B cell (primary cell): ENCODE measurements around the gene KMT2A. TPM values are rescaled to one million over a fixed set of nuclear protein-coding genes. Genes with fewer than 3 reads are reported as not detected.
A peak's percentile ranks its signal among the peaks of the same experiment; 100 is the strongest.

Experiments
- ATAC-seq: fragments of 200-7000 bp; cut with Tn5 transposase; one replicate; pipeline ENCODE4 v1.10.0; 2021; ENCODE audit warnings: low read depth, mild to moderate bottlenecking, moderate number of reproducible peaks, moderate library complexity
- CTCF ChIA-PET: fragments of 350-600 bp; sonication (Branson Sonifier 250); formaldehyde crosslinking; loops from one replicate; lab custom pipeline; 2021; ENCODE audit warnings: antibody characterized with exemption, inconsistent platforms; lab: Charles Lee
- POLR2A ChIA-PET: fragments of 350-600 bp; sonication (Branson Sonifier 250); formaldehyde crosslinking; loops from one replicate; lab custom pipeline; 2021; ENCODE audit warnings: antibody characterized with exemption; lab: Charles Lee
- DNase-seq: peaks from one replicate; pipeline ENCODE4 v3.0.0; 2013
- H2AFZ ChIP-seq: 2 replicates; pipeline ENCODE4 v1.6.1; 2012; ENCODE audit warnings: mild to moderate bottlenecking, low read depth, low read length; ENCODE audit not compliant: insufficient read depth, poor library complexity, severe bottlenecking
- H3K27ac ChIP-seq, 2 donors: 1 replicate in 1 of 2; 2 replicates in 1 of 2; pipeline ENCODE4 v1.5.1; 2012 to 2013; ENCODE audit warnings: low read length in 2 of 2, mild to moderate bottlenecking in 2 of 2, moderate library complexity in 1 of 2
- H3K27me3 ChIP-seq, 4 experiments: fragments of 200-600 bp in 1 of 4; sonication (generic) in 1 of 4; replicated peaks in 1 of 4; 1 replicate in 2 of 4; 2 replicates in 2 of 4; pipeline versions ENCODE4 v1.6.1 to v1.7.0; 2013 to 2016; ENCODE audit warnings: low read length in 3 of 4, mild to moderate bottlenecking in 2 of 4, mixed read lengths in 1 of 4, moderate library complexity in 1 of 4; ENCODE audit not compliant: insufficient read depth in 4 of 4, control insufficient read depth in 3 of 4; ENCODE audit errors: control extremely low read depth in 1 of 4
- H3K36me3 ChIP-seq, 2 experiments: replicated peaks in 1 of 2; 1 replicate in 1 of 2; 2 replicates in 1 of 2; pipeline versions ENCODE4 v1.6.1 to v1.7.1; 2013; ENCODE audit warnings: low read length in 1 of 2; ENCODE audit not compliant: insufficient read depth in 2 of 2, control insufficient read depth in 1 of 2; ENCODE audit errors: control extremely low read depth in 1 of 2, extremely low read depth in 1 of 2
- H3K4me1 ChIP-seq, 2 donors: fragments of 200-600 bp in 1 of 2; sonication (generic) in 1 of 2; 1 replicate in 1 of 2; 2 replicates in 1 of 2; pipeline versions ENCODE4 v1.5.1 to v1.6.1; 2013 to 2017; ENCODE audit warnings: low read length in 2 of 2; ENCODE audit not compliant: control insufficient read depth in 2 of 2, insufficient read depth in 2 of 2
- H3K4me2 ChIP-seq: replicated peaks from 2 replicates; pipeline ENCODE3; 2012; ENCODE audit warnings: mild to moderate bottlenecking, low read depth, low read length; ENCODE audit not compliant: poor library complexity, severe bottlenecking
- H3K4me3 ChIP-seq, 5 experiments: fragments of 200-600 bp in 1 of 5; sonication (generic) in 1 of 5; 1 replicate in 3 of 5; 2 replicates in 2 of 5; pipeline versions ENCODE4 v1.5.1 to v1.7.0; 2011 to 2016; ENCODE audit warnings: low read length in 4 of 5, mild to moderate bottlenecking in 4 of 5, low read depth in 2 of 5, control low read depth in 1 of 5, moderate library complexity in 1 of 5; ENCODE audit not compliant: insufficient read depth in 1 of 5; ENCODE audit errors: control extremely low read depth in 1 of 5, extremely low read depth in 1 of 5
- H3K79me2 ChIP-seq: fragments of 200-600 bp; sonication (generic); one replicate; pipeline ENCODE4 v1.6.0; 2016; ENCODE audit warnings: low read length; ENCODE audit not compliant: control insufficient read depth, insufficient read depth
- H3K9ac ChIP-seq: fragments of 200-600 bp; sonication (generic); 2 replicates; pipeline ENCODE4 v1.6.1; 2017; ENCODE audit warnings: mild to moderate bottlenecking, low read length, moderate library complexity
- H3K9me3 ChIP-seq, 3 donors: one replicate each; pipeline versions ENCODE4 v1.6.1 to v1.7.1; 2013; ENCODE audit warnings: low read length in 2 of 3; ENCODE audit not compliant: control insufficient read depth in 2 of 3, insufficient read depth in 1 of 3; ENCODE audit errors: control extremely low read depth in 1 of 3
- H4K20me1 ChIP-seq: 2 replicates; pipeline ENCODE4 v1.6.0; 2012; ENCODE audit warnings: mild to moderate bottlenecking, low read length; ENCODE audit not compliant: insufficient read depth, control insufficient read depth, poor library complexity, severe bottlenecking
- H3K27ac Mint-ChIP-seq: one replicate; pipeline ENCODE4 v1.8.0; 2021; ENCODE audit warnings: mixed read lengths
- H3K27me3 Mint-ChIP-seq: one replicate; pipeline ENCODE4 v1.8.0; 2021; ENCODE audit warnings: mixed read lengths
- H3K4me1 Mint-ChIP-seq: one replicate; pipeline ENCODE4 v1.8.0; 2021; ENCODE audit warnings: mixed read lengths
- H3K4me3 Mint-ChIP-seq: one replicate; pipeline ENCODE4 v1.8.0; 2021; ENCODE audit warnings: mixed read lengths
- H3K9me3 Mint-ChIP-seq: one replicate; pipeline ENCODE4 v1.8.0; 2022; ENCODE audit warnings: mixed read lengths; ENCODE audit not compliant: insufficient read depth
- EZH2 ChIP-seq: IDR thresholded peaks from 2 replicates; pipeline ENCODE4 v1.6.1; 2012; ENCODE audit warnings: borderline replicate concordance, low read depth, mild to moderate bottlenecking, moderate library complexity, low read length; ENCODE audit not compliant: insufficient read depth, poor library complexity, severe bottlenecking
- WGBS: methylation state at CpG from one replicate; pipeline ENCODE4 v1.1.5; 2013; ENCODE audit warnings: missing lambda C conversion rate; ENCODE audit not compliant: insufficient coverage; 5-methylcytosine and 5-hydroxymethylcytosine counted together
- intact Hi-C: fragments of 100-400 bp; cut with micrococcal nuclease; formaldehyde crosslinking; loops from one replicate; pipeline ENCODE4 v1.10.0; 2022
- polyA plus RNA-seq: library from polyadenylated mRNA; depleted of rRNA; stranded (reverse); fragments of >200 nt; gene quantifications from 2 replicates; pipeline ENCODE4 v1.2.3, GENCODE V29; 2012
- total RNA-seq, 2 donors: library from RNA; stranded (reverse); fragments of 120-200 nt in 1 of 2; gene quantifications; 1 replicate in 1 of 2; 2 replicates in 1 of 2; pipeline versions ENCODE4 v1.2.3 to v1.2.4, GENCODE V29; 2013 to 2022
- TF ChIP-seq, protein P1 (sequence below): fragments of 200-600 bp; IDR thresholded peaks from one replicate; pipeline ENCODE4 v1.8.0; 2022; ENCODE audit warnings: antibody characterized with exemption, mild to moderate bottlenecking

KMT2A gene
- total and polyA plus RNA-seq, 2 donors (not counting 1 experiment from before 2014, with no cell fraction given), result 32.1 to 175 TPM

DNA sequence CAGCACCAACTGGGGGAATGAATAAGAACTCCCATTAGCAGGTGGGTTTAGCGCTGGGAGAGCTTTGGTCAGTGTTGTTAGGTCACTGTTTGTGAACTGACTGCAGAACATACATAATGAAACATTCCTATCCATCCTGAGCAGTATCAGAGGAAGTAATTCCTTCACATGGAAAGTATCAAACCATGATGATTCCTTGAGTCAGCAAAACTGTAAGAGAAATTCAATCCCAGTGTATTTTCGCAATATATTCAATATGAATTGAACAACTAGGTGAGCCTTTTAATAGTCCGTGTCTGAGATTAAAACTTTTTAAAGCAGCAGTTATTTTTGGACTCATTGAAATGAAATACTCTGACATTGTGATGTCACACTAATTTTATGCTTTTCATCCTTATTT lies 48.1 kb downstream of the KMT2A start:
- no peak overlapping the region for H3K4me3 ChIP-seq
- no peaks in the 10 kb centered on the region for H4K20me1 ChIP-seq
- H3K27ac ChIP-seq, result no peak overlapping the region
- no peaks in the 10 kb centered on the region for H3K79me2 ChIP-seq
- peaks cover 20 to 67% of the 10 kb centered on the region in 2 experiments for H3K36me3 ChIP-seq
- Mint-ChIP-seq H3K9me3 (no peaks in the 10 kb centered on the region), H3K27me3 (no peaks in the 10 kb centered on the region), H3K27ac (peak overlapping the region; percentile 17), H3K4me1 (no peaks in the 10 kb centered on the region), H3K4me3 (no peak overlapping the region)
- no peak for DNase-seq
- intact Hi-C loops, result no loop called here
- H3K27me3 ChIP-seq, result no peaks in the 10 kb centered on the region
- H3K4me2 ChIP-seq, result no peak overlapping the region
- no peak for TF ChIP-seq EZH2
- TF ChIP-seq, protein P1, sequence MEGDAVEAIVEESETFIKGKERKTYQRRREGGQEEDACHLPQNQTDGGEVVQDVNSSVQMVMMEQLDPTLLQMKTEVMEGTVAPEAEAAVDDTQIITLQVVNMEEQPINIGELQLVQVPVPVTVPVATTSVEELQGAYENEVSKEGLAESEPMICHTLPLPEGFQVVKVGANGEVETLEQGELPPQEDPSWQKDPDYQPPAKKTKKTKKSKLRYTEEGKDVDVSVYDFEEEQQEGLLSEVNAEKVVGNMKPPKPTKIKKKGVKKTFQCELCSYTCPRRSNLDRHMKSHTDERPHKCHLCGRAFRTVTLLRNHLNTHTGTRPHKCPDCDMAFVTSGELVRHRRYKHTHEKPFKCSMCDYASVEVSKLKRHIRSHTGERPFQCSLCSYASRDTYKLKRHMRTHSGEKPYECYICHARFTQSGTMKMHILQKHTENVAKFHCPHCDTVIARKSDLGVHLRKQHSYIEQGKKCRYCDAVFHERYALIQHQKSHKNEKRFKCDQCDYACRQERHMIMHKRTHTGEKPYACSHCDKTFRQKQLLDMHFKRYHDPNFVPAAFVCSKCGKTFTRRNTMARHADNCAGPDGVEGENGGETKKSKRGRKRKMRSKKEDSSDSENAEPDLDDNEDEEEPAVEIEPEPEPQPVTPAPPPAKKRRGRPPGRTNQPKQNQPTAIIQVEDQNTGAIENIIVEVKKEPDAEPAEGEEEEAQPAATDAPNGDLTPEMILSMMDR, result no peak
- CTCF ChIA-PET, result no interaction called here
- no peak overlapping the region for H3K9ac ChIP-seq
- H2AFZ ChIP-seq, result no peak overlapping the region
- WGBS, result no CpG with 5 or more reads among the region's 3 CpGs
- POLR2A ChIA-PET, result no interaction called here
- ATAC-seq, result no peak
- H3K9me3 ChIP-seq, result no peaks in the 10 kb centered on the region
- no peaks in the 10 kb centered on the region for H3K4me1 ChIP-seq

- Histone ChIP-seq H3K4me1 (no peaks in the 10 kb centered on the region), H3K9me3 (no peaks in the 10 kb centered on the region), H3K27ac (no peak overlapping the region), H3K36me3 (peaks cover 23 to 67% of the 10 kb centered on the region in 2 experiments), H2AFZ (no peak overlapping the region), H3K4me3 (no peak overlapping the region), H3K9ac (no peak overlapping the region), H4K20me1 (no peaks in the 10 kb centered on the region), H3K4me2 (no peak overlapping the region), H3K27me3 (no peaks in the 10 kb centered on the region), H3K79me2 (no peaks in the 10 kb centered on the region)
- no peak overlapping the region for H3K27ac Mint-ChIP-seq
- H3K4me1 Mint-ChIP-seq, result no peaks in the 10 kb centered on the region
- ChIA-PET POLR2A (no interaction called here), CTCF (interaction anchor here (1.2 to 2.4 kb wide), 4 partner anchors 45 to 287 kb away, joined by 3 to 9 read pairs (median 4); no protein-coding TSS in a partner anchor)
- ATAC-seq (no peak), DNase-seq (no peak)
- intact Hi-C loops, result no loop called here
- no peak overlapping the region for H3K4me3 Mint-ChIP-seq
- H3K27me3 Mint-ChIP-seq, result no peaks in the 10 kb centered on the region
- H3K9me3 Mint-ChIP-seq, result no peaks in the 10 kb centered on the region
- TF ChIP-seq, protein P1, result peak; percentile 8
- TF ChIP-seq EZH2, result no peak
Observed at GRCh38 chr11:118485273-118485672, 49.0 kb downstream of the KMT2A start.
